Measurements from ENCODE around the gene NOP16.
"Not testable (repeated sequence)": the region's sequence is repeated elsewhere in the genome, so short reads cannot be mapped to it uniquely, and the experiment has no call there.

The NOP16 gene

GRCh38 chr5:176408590-176408989 is 20.2 kb upstream of the NOP16 start:
- no peak for DNase-seq

DNA sequence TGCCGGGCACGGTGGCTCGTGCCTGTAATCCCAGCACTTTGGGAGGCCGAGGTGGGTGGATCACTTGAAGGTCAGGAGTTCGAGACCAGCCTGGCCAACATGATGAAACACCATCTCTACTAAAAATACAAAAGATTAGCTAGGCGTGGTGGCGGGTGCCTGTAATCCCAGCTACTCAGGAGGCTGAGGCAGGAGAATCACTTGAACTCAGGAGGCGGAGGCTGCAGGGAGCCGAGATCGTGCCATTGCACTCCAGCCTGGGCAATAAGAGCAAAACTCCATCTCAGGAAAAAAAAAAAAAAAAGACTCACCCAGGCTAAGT is 19.8 kb upstream of the NOP16 start:
- not testable (repeated sequence) for DNase-seq

GRCh38 chr5:176407456-176408251 is 19.3 kb upstream of the NOP16 start:
- DNase-seq = no peak

DNA sequence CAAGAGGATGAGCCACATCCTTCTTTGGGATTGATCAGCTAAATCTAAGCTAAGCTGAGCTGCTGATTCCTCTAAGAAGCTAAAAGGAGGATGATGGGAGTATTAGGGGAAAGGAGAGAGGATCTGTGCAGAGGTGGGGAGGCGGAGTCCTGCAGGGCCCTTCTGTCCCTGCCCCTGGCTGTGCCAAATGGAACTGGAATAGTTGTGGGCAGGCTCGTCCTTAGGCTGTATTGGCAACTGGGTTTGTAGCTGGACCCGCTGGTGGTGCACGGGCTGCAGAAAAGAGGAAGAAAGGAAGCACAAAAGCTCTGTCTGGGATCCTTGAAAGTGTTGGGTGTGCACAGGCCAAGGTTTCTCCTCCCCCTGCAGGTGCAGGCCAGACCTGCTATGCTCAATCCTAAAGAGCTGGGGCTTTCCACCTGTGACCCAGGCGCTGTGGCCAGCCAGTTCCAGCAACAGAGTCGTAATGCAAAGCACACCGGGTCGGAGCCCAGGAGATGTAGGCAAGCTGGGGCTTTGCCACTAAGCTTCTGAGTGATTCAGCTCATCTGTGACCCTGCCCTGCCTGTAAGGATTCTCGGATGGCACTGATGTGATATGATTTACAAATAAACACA is 18.1 kb upstream of the NOP16 start:
- DNase-seq = no peak

DNA sequence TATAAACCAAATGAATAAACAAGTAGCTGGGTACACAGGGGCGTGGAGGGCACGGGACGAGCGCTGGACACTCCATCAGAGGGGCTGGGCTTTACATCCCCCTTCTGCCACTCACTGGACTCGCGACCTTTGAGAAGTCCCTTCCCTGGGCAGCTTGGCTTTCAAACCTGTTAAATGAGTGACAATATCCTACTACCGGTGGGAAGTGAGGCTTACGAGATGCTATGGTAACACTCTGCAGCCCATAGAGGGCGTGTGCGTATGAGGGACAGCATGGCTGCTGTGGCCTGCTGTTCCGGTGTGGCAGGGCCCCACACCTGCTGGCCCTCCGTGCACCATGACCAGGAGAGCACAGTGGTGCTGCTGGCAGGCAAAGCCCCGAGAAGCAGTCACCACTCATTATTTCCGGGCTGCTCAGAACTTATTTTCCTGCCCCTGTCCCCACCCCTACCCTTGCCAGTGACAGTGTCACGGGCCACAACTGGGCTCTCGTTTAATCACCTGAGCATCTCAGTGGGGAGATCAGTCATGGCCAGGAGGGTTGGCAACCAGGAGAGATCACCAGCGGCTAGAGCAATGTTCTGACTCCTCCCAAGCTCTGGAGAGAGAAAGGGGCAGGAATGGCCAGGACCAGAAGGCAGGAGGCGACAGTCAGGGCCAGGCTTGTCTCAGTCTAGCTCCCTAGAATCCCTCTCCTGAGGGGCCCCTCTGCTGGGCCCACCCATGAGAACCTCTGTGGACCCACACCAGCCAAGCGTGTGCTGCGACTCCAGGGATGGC is 17.4 kb upstream of the NOP16 start:
- no peak for DNase-seq

GRCh38 chr5:176401281-176402205 is 13.1 kb upstream of the NOP16 start:
- DNase-seq = no peak

DNA sequence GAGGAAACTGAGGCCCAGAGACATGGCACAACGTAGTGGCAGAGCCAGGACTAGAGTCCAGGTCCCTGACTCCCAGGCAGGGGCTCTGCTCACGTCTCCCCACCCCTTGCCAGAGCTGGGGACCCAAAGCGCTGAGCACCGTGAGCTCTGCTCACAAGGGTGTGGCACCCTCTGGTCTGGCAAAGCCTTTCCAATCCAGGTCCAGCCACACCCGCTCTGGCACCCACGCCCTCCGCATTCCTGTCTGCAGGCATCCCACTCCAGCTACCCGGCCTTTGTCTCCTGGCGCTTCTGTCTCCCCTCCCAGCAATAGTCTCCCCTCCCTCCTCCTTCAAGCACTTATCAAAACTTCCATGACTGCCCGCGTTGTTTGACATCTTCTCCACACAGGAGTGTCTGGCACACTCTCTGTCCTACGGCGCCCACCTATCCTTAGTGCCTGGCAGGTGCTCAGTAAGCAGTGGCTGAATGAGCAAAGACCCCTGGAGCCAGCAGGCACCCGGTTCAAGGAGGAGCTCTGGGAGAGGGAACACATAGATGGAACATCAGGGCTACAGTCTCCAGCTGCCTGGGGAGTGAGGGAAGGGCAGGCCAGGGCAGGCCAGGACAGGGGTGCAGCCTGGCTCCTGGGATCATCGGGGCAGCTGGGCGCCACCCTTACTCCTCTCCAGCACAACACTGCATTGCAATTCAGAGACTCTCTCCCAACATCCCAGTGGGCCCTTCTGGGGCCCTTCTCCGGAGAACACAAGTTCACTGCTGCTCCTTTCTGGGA is 12.2 kb upstream of the NOP16 start:
- DNase-seq = no peak

GRCh38 chr5:176397736-176398420 is 9.5 kb upstream of the NOP16 start:
- no peak for DNase-seq

DNA sequence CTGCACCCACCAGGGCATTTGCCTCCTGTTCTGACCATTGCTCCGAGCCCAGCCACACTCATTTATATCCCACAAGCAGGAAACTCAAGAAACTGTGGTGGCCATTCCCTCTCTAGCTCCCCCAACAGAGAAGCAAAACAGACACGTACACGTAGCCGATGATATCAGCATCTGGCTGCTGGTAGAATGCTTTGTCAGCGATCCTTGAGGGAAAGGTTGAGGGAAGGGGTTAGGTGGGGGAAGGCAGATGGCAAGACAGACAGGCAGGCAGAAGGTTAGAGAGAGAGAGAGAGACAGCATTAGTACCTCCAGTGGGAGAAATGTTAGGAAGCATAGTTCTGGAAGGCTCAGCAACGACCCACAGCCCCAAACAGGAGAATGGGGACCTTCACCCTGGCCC is 7.9 kb upstream of the NOP16 start:
- DNase-seq = no peak

DNA sequence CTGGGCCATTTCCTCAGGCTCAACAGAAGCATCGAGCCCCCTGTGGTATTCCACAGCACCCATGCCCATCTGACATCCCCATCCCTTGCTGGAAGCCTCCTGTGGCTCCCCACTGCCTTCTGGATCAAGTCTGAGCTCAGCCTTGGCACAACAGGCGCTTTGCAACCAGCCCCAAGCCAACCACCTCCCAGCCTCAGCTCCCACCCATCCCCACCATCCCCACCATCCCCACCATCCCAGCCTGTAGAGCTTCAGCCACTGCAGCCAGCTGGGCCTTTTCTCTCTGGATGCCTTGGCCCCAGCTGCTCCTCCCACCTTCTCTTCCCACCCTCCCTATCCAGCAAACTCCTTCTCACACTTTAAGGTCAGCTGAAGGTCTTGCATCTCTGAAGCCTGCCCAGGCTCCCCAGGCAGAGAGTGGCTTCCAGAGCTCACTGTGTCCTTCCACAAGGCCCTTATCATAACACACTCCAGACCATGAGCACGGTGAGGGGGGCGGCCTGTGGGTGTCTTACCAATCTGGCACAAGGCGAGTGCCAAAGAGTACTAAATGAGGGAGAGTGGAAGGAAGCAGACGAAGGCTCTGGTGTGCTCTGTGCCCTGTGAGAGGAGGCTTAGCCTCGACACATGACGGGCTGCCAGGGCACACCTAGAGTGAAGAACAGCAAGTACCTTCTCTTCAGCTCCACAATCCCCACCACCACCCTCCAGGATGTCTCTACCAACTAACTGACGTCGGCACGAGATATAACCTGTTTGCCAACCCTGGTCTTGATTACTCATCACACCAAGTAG is 6.7 kb upstream of the NOP16 start:
- DNase-seq = no peak

- no peak for DNase-seq
These were observed 5.7 kb upstream of the NOP16 start for GRCh38 chr5:176394096-176394495.

DNA sequence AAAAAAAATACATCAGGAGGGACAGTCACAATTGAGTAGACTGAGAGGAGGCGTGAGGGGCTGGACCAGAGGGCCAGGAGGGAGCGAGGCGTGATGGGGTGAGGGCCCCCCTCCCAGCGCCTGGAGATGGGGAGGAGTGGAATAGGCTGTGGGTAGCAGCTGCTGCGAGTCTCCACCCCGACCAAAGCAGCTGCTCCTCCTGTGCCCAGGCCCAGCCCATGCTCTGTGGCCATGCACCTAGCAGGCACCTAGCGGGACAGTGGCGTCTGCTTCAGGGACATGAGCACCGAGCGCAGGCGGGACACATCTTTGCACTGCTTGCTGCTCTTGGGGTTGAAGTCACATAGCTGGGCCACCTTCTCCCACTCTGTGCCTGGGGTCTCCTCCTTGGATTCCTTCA is 4.1 kb upstream of the NOP16 start:
- DNase-seq = no peak

GRCh38 chr5:176391999-176392398 is 3.6 kb upstream of the NOP16 start:
- no peak for DNase-seq

DNA sequence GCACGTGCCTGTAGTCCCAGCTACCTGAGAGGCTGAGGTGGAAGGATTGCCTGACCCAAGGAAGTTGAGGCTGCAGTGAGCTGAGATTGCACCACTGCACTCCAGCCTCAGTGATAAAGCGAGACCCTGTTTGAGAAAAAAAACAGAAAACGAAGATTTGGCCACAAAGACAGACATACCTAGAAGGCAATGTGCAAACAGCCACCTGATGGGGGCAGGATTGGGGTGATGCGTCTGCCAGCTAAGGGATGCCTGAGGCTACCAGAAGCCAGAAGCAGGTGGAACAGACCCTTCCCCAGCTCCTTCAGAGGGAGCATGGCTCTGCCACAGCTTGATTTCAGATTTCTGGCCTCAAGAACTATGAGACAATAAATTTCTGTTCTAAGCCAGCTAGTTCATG is 3.1 kb upstream of the NOP16 start:
- no peak for DNase-seq

DNA sequence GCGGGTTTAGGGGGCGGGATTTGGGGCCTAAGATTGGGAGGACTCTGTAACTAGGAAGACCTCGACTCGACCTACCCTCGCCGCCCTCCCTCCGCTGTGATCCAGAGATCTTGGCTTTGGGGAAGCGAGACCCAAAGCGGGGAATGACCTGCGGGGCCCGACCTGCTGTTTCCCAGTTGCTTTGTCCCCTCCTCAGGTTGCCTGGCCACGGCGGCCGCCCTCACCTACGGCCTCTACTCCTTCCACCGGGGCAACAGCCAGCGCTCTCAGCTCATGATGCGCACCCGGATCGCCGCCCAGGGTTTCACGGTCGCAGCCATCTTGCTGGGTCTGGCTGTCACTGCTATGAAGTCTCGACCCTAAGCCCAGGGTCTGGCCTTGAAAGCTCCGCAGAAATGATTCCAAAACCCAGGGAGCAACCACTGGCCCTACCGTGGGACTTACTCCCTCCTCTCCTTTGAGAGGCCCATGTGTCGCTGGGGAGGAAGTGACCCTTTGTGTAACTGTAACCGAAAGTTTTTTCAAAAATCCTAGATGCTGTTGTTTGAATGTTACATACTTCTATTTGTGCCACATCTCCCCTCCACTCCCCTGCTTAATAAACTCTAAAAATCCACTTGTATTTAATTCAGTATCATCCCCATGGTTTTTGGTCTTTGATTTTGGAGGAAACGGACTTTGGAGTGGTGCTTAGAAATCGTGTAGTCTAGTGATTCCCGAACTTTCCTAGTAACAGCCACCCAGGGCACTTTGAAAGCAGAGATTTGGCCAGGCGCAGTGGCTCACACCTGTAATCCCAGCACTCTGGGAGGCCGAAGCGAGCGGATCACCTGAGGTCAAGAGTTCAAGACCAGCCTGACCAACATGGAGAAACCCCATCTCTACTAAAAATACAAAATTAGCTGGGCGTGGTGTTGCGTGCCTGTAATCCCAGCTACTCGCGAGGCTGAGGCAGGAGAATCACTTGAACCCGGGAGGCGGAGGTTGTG is 1.0 kb upstream of the NOP16 start:
- no peak for DNase-seq

DNA sequence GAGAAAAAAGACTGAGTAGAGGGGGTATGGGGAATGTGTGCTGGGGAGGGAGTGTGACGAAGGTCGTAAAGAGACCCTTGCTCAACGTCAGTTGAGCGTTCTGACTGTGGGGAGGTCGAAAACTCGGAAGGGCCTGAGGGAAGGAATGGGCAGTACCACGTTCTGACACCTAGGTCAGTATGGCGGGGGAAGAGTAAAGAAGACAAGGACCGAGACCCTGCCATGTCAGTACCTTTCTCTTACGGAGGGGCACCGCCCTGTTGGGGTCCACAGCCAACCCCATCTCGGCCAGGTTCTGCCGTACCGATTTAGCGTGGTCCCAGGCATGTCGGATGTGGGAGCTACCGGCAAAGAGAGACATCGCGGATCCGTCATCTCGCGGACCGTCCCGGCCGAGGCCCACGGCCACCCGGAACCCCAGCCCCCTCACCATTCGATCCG is 375 bp downstream of the NOP16 start:
- no peak for DNase-seq

GRCh38 chr5:176387384-176387925 is 943 bp downstream of the NOP16 start:
- DNase-seq = no peak

DNA sequence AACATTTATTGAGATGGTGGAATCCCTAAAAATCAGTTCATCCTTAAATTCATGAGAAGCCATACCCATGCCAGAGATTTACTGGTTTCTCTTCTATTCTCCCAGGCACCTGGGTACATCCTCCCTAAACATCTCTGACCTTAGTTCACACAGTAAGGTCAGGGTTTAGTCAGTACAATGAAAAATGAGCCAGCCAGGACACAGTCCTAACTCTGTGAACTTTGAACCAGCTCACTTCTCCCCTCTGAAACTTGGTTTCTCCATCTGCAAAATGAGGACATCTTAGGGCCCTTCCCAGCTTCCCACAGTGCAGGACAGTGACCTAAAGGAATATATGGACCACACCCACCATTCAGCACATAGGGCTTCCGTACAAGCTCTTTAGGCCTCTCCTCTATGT is 1.9 kb downstream of the NOP16 start:
- no peak for DNase-seq

DNA sequence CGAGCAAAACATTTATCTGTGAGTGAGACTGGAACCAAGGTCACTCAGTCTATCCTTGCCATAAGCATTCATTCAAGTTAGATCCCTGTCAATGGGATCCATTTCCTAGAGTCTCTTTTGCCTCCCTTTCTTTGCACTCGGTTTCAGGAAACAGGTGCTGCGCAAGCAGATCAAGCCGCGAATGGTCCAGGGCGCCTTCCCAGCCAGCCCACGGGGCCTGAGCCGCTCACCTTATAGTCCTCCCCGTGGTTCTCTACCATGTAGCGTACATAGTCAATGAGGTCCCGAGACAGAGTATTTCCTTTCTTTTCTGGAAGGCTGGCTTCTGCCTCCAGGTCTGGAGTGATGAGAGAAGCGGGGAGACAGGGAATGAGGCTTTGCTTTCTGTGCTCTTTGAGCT is 3.4 kb downstream of the NOP16 start:
- no peak for DNase-seq
